ENCODE measurements around the gene ZNF148. TPM values are rescaled to one million over a fixed set of nuclear protein-coding genes. Genes with fewer than 3 reads are reported as not detected.

Gene ZNF148
- total RNA-seq, 1 experiment from 2014 or later, result 24.8 TPM

- Histone ChIP-seq H2BK5ac (ENCODE audit: insufficient read length, low read length) (no peak overlapping the region), H4K91ac (ENCODE audit: insufficient read length, low read depth, low read length) (no peak overlapping the region), H3K27ac (ENCODE audit: insufficient read length, low read depth, low read length) (no peak overlapping the region), H3K4me2 (ENCODE audit: insufficient read depth, insufficient read length, low read length) (no peak overlapping the region), H4K5ac (ENCODE audit: insufficient read length, low read depth, low read length) (no peak overlapping the region), H3K4ac (ENCODE audit: low read depth, low read length) (no peak overlapping the region), H3K18ac (ENCODE audit: insufficient read length, low read depth, low read length) (no peak overlapping the region), H3K9me3 (ENCODE audit: control insufficient read depth, low read depth, low read length) (no peaks in the 10 kb centered on the region), H3K79me2 (ENCODE audit: insufficient read depth, low read length) (no peaks in the 10 kb centered on the region), H4K8ac (replicated peaks; ENCODE audit: insufficient read length, low read depth, low read length) (no peak overlapping the region), H2BK20ac (ENCODE audit: low read depth, low read length, poor library complexity, severe bottlenecking) (no peak overlapping the region), H2BK12ac (ENCODE audit: insufficient read length, low read depth, low read length) (no peak overlapping the region), H3K79me1 (ENCODE audit: insufficient read depth, low read depth, low read length, poor library complexity, severe bottlenecking) (peaks cover 2% of the 10 kb centered on the region), H3T11ph (ENCODE audit: low read length) (no peak overlapping the region), H2AK5ac (ENCODE audit: insufficient read length, low read length) (no peak overlapping the region), H2AFZ (ENCODE audit: low read length) (no peak overlapping the region), H4K20me1 (ENCODE audit: control insufficient read depth, insufficient read depth, insufficient read length) (no peaks in the 10 kb centered on the region), H3K9ac (ENCODE audit: extremely low read depth, insufficient read length, low read length) (no peak overlapping the region), H3K23ac (ENCODE audit: insufficient read length, low read depth, low read length) (no peak overlapping the region), H3K14ac (ENCODE audit: insufficient read depth, low read length) (no peak overlapping the region), H3K23me2 (ENCODE audit: insufficient read length, low read depth, low read length, poor library complexity, severe bottlenecking) (no peaks in the 10 kb centered on the region), H3K27me3 (ENCODE audit: insufficient read depth, low read length) (no peaks in the 10 kb centered on the region), H3K56ac (ENCODE audit: insufficient read length, low read depth, low read length) (no peak overlapping the region), H3K4me1 (ENCODE audit: insufficient read depth, low read length) (no peaks in the 10 kb centered on the region), H2BK120ac (ENCODE audit: low read depth, low read length, poor library complexity, severe bottlenecking) (no peak overlapping the region), H2BK15ac (ENCODE audit: low read depth, low read length) (no peak overlapping the region)
- Mint-ChIP-seq H3K27me3 (ENCODE audit: low read depth) (no peaks in the 10 kb centered on the region; the same call in 1 of the 2 replicates), H3K9me3 (peaks cover 10 to 13% of the 10 kb centered on the region in 2 experiments), H3K4me1 (peaks cover 2 to 5% of the 10 kb centered on the region in 2 experiments; a peak in 2 of 4 replicates), H3K4me3 (no peak overlapping the region), H3K27ac (no peak overlapping the region), H3K36me3 (ENCODE audit: insufficient read depth in 1 of 3, low read depth in 3 of 3) (peaks cover 14 to 17% (median 14%) of the 10 kb centered on the region in 3 experiments)
- TF ChIP-seq CTCF (conservative IDR thresholded peaks at IDR 0.05), result no peak
- DNase-seq, result no peak
Observed at GRCh38 chr3:125256675-125257074, 118.5 kb downstream of the ZNF148 start.

Measured in H9 (cell line).